Measurements from ENCODE around the gene C4B.
"Not testable (repeated sequence)": the region's sequence is repeated elsewhere in the genome, so short reads cannot be mapped to it uniquely, and the experiment has no call there.

C4B gene

GRCh38 chr6:32047084-32047478 lies 32.5 kb downstream of the C4B start:
- no peak for DNase-seq
- Mint-ChIP-seq H3K4me1 (peaks cover 5 to 7% of the 10 kb centered on the region in 2 donors), H3K27ac (no peak overlapping the region), H3K9me3 (no peaks in the 10 kb centered on the region), H3K4me3 (no peak overlapping the region), H3K36me3 (no peaks in the 10 kb centered on the region), H3K27me3 (peaks cover 16 to 20% of the 10 kb centered on the region in 2 donors)
- ATAC-seq (replicated peaks): no peak

- peaks cover 5 to 7% of the 10 kb centered on the region in 2 donors for H3K4me1 Mint-ChIP-seq
- DNase-seq (no peak), ATAC-seq (replicated peaks) (no peak)
- no peaks in the 10 kb centered on the region for H3K36me3 Mint-ChIP-seq
- H3K4me3 Mint-ChIP-seq: no peak overlapping the region
- H3K9me3 Mint-ChIP-seq: no peaks in the 10 kb centered on the region
- H3K27me3 Mint-ChIP-seq: peaks cover 16 to 20% of the 10 kb centered on the region in 2 donors
- H3K27ac Mint-ChIP-seq: no peak overlapping the region
Measured at GRCh38 chr6:32047539-32047854, 32.9 kb downstream of the C4B start.

DNA sequence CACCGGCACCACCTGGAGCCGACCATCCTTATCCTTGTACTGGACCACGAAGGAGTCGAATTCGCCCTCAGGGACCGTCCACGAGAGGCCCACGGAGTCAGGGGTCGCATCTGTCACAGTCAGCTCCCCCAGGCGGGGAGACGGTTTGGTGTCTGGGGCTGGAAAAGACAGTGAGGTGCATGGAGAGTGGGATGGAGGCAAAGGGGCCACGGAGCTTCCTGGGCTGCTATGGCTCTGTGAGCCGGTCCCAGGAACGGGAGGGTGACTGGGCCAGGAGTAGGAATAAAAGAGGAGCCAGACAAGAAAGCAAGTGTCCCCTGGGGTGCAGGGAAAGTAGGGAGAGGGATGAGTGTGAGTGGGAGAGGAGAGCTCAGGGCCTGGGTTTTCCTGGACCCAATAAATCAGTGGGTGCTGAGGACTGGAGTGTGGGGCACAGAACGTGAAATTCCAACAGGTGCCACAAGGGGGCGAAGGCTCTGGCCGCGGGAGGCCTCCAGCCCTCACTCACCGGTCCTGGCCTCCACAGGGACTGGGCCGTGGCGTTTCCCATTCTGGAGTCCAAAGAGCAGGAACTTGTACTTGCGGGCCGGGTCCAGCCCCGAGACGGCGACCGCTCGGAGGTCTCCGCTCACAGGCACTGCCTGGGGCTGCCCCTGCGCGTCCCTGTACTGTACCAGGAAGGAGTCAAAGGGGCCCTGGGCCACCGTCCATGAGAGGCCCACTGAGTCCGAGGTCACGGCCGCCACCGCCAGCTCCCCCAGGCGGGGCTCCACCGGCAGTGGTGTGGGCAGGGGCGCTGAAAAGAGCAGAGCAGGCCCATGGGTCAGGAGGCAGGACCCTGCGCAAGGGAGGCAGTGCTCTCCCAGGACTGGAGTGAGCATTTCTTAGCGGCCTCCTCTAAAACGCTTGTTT lies 33.5 kb downstream of the C4B start:
- Mint-ChIP-seq H3K4me1 (peaks cover 5 to 7% of the 10 kb centered on the region in 2 donors), H3K27me3 (peaks cover 16 to 20% of the 10 kb centered on the region in 2 donors), H3K9me3 (no peaks in the 10 kb centered on the region), H3K36me3 (no peaks in the 10 kb centered on the region), H3K4me3 (no peak overlapping the region), H3K27ac (peak overlapping the region; percentile 32)
- DNase-seq (peak; percentile 53), ATAC-seq (replicated peaks) (peak; percentile 88 to 89)

DNA sequence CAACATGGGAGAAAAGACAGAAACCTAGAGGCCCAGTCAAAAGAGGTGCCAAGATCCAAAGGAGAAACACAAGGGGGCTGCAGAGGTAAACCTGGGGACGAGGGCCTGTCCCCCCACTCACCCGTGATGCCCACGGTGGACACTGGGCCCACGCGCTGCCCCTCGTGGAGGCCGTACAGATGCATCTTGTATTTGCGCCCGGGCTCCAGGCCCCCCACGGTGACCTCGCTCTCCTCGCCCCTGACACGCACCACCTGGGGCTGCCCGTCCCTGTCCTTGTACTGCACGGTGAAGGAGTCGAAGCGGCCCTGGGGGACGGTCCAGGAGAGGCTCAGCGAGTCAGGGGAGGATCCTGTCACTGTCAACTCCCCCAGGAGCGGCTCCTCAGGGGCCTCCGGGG lies 34.6 kb downstream of the C4B start:
- not testable (repeated sequence) for DNase-seq; H3K4me1 Mint-ChIP-seq; ATAC-seq (replicated peaks); H3K27ac Mint-ChIP-seq; H3K4me3 Mint-ChIP-seq; H3K36me3 Mint-ChIP-seq; H3K9me3 Mint-ChIP-seq
- H3K27me3 Mint-ChIP-seq: peaks cover 22 to 24% of the 10 kb centered on the region in 2 donors

GRCh38 chr6:32049736-32050135 lies 35.1 kb downstream of the C4B start:
- DNase-seq; H3K4me3 Mint-ChIP-seq; H3K36me3 Mint-ChIP-seq; ATAC-seq (replicated peaks); H3K27ac Mint-ChIP-seq; H3K9me3 Mint-ChIP-seq: not testable (repeated sequence)
- H3K4me1 Mint-ChIP-seq: peaks cover 7 to 11% of the 10 kb centered on the region in 2 donors
- peaks cover 28 to 29% of the 10 kb centered on the region in 2 donors for H3K27me3 Mint-ChIP-seq

DNA sequence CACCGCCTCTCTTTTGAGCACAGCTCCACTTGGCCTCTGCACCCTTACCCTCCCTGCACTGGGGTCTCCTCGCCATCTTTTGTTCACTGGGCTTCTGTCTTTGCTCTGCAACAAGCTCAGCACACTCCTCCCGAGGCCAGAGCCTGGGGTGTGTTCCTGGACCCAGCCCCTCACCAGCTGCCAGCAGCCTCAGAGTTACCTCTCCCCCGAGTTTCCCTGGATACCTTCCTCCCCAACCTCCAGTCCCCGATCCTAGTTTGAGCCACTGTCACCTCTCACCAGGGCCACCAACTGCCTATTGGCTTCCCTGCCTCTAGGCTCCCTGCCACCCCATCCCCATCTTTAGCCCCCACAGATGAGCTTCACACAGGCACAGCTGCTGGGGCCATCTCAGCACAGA lies 36.0 kb downstream of the C4B start:
- no peaks in the 10 kb centered on the region for H3K36me3 Mint-ChIP-seq
- no peak overlapping the region for H3K27ac Mint-ChIP-seq
- H3K4me3 Mint-ChIP-seq: no peak overlapping the region
- peaks cover 28 to 33% of the 10 kb centered on the region in 2 donors for H3K27me3 Mint-ChIP-seq
- H3K9me3 Mint-ChIP-seq: no peaks in the 10 kb centered on the region
- DNase-seq (no peak), ATAC-seq (replicated peaks) (no peak)
- H3K4me1 Mint-ChIP-seq: peaks cover 7 to 11% of the 10 kb centered on the region in 2 donors

DNA sequence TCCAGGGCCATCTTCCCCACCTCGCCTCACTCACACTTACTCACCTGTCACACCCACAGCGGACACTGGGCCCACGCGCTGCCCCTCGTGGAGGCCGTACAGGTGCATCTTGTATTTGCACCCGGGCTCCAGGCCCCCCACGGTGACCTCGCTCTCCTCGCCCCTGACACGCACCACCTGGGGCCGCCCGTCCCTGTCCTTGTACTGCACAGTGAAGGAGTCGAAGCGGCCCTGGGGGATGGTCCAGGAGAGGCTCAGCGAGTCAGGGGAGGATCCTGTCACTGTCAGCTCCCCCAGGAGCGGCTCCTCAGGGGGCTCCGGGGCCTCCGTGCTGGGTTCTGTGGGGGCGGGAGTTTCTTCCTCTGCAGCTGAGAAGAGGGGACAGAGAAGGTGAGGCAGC lies 38.0 kb downstream of the C4B start:
- Mint-ChIP-seq H3K4me1 (peaks cover 7 to 11% of the 10 kb centered on the region in 2 donors), H3K27me3 (peaks cover 37 to 43% of the 10 kb centered on the region in 2 donors)
- H3K4me3 Mint-ChIP-seq; H3K36me3 Mint-ChIP-seq; DNase-seq; ATAC-seq (replicated peaks); H3K9me3 Mint-ChIP-seq; H3K27ac Mint-ChIP-seq: not testable (repeated sequence)

GRCh38 chr6:32053314-32053713 lies 38.7 kb downstream of the C4B start:
- not testable (repeated sequence) for H3K27ac Mint-ChIP-seq; H3K4me1 Mint-ChIP-seq; DNase-seq; H3K9me3 Mint-ChIP-seq; ATAC-seq (replicated peaks); H3K4me3 Mint-ChIP-seq; H3K36me3 Mint-ChIP-seq
- peaks cover 34 to 42% of the 10 kb centered on the region in 2 donors for H3K27me3 Mint-ChIP-seq

DNA sequence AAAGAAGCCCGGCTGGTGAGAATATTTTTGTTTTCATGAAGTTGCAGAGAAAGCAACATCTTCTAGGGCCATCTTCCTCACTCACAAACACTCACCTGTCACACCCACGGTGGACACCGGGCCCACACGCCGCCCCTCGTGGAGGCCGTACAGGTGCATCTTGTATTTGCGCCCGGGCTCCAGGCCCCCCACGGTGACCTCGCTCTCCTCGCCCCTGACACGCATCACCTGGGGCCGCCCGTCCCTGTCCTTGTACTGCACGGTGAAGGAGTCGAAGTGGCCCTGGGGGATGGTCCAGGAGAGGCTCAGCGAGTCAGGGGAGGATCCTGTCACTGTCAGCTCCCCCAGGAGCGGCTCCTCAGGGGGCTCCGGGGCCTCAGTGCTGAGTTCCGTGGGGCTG lies 41.2 kb downstream of the C4B start:
- not testable (repeated sequence) for H3K9me3 Mint-ChIP-seq, H3K27ac Mint-ChIP-seq

DNA sequence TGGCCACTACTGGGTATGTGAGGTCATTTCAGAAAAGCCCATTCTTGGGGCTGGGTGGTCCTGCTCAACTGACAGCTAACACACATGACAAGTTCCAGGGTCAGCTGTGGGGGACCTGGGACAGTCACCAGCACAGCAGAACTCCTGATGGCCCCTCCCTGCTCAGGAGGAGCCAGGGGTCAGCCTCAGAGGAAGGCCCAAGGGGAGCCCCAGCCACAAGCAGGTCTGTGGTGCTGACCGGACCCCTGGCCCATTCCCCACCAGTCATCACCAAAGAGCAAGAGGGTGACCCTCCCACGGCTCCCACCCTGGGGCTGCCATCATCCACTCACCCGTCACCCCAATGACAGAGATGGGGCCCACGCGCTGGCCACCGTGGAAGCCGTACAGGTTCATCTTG lies 41.7 kb downstream of the C4B start:
- no peak overlapping the region for H3K4me3 Mint-ChIP-seq
- no peak for ATAC-seq (replicated peaks)

More for the DNA sequence above, 41.2 kb downstream of the C4B start:
- not testable (repeated sequence) for DNase-seq; ATAC-seq (replicated peaks); H3K36me3 Mint-ChIP-seq; H3K4me1 Mint-ChIP-seq; H3K4me3 Mint-ChIP-seq
- H3K27me3 Mint-ChIP-seq: peaks cover 28 to 34% of the 10 kb centered on the region in 2 donors

GRCh38 chr6:32057966-32058365 lies 43.4 kb downstream of the C4B start:
- H3K36me3 Mint-ChIP-seq: no peaks in the 10 kb centered on the region
- no peak for ATAC-seq (replicated peaks)
- H3K27ac Mint-ChIP-seq: no peak overlapping the region
- no peaks in the 10 kb centered on the region for H3K9me3 Mint-ChIP-seq
- H3K27me3 Mint-ChIP-seq: peaks cover 26 to 28% of the 10 kb centered on the region in 2 donors
- H3K4me3 Mint-ChIP-seq: no peak overlapping the region
- peaks cover 0 to 5% of the 10 kb centered on the region in 2 donors for H3K4me1 Mint-ChIP-seq
- DNase-seq: no peak

More for the DNA sequence above, 41.7 kb downstream of the C4B start:
- no peak overlapping the region for H3K27ac Mint-ChIP-seq
- peaks cover 0 to 5% of the 10 kb centered on the region in 2 donors for H3K4me1 Mint-ChIP-seq
- no peaks in the 10 kb centered on the region for H3K36me3 Mint-ChIP-seq
- H3K27me3 Mint-ChIP-seq: peaks cover 28 to 30% of the 10 kb centered on the region in 2 donors
- DNase-seq: no peak
- no peaks in the 10 kb centered on the region for H3K9me3 Mint-ChIP-seq

DNA sequence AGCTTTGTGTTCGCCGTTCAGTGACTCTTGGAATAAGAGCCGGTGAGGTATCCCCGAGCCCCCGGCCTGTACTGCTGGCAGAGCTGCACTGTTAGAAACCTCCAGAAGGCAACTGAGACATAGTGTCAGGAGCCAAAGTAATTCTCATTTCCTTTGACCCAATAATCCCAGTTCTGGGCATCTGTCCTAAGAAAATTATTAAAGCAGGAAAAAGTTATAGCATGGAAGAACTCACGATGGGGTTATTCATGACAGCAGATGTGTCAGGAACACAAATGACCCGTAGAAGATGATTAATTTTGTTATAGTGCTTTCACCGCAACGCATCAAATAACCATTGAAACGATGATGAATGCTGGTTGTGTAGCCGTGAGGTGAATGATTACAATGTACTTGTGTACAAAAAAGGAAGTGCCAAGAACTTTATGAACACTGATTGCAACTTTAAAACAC lies 43.9 kb downstream of the C4B start:
- Mint-ChIP-seq H3K9me3 (no peaks in the 10 kb centered on the region), H3K27me3 (peaks cover 26 to 28% of the 10 kb centered on the region in 2 donors), H3K4me1 (peaks cover 0 to 5% of the 10 kb centered on the region in 2 donors), H3K27ac (no peak overlapping the region), H3K4me3 (no peak overlapping the region), H3K36me3 (no peaks in the 10 kb centered on the region)
- no peak for DNase-seq
- ATAC-seq (replicated peaks): no peak

DNA sequence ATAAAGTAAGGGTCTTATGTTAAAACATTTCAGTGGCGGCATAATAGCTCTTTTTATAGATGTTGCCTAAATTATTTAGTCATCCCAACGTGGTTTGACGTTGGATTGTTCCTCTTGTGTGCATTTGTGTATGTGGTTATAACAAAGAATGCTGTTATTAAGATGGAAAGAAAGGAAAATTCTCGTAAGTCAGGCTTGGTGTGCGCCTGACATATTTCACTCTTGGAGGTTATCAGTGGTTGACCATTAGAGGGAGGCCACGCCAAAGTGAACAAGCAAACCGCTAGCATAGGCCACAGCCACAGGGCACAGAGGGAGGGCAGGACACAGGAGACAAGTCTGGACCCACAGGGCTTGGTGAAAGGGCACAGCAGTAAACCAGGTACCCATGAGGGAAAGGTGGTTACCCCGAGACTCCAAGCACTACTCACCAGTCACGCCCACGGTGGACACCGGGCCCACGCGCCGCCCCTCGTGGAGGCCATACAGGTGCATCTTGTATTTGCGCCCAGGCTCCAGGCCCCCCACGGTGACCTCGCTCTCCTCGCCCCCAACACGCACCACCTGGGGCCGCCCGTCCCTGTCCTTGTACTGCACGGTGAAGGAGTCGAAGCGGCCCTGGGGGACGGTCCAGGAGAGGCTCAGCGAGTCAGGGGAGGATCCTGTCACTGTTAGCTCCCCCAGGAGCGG lies 46.5 kb downstream of the C4B start:
- Mint-ChIP-seq H3K27ac (no peak overlapping the region), H3K9me3 (no peaks in the 10 kb centered on the region)

GRCh38 chr6:32064706-32065105 lies 50.1 kb downstream of the C4B start:
- Mint-ChIP-seq H3K27ac (no peak overlapping the region), H3K4me1 (no peaks in the 10 kb centered on the region), H3K4me3 (no peak overlapping the region), H3K9me3 (no peaks in the 10 kb centered on the region), H3K27me3 (peaks cover 7 to 10% of the 10 kb centered on the region in 2 donors), H3K36me3 (no peaks in the 10 kb centered on the region)
- no peak for DNase-seq
- no peak for ATAC-seq (replicated peaks)

More for the DNA sequence above, 46.5 kb downstream of the C4B start:
- Mint-ChIP-seq H3K4me1 (no peaks in the 10 kb centered on the region), H3K4me3 (no peak overlapping the region), H3K27me3 (peaks cover 11 to 16% of the 10 kb centered on the region in 2 donors), H3K36me3 (no peaks in the 10 kb centered on the region)
- ATAC-seq (replicated peaks) (no peak), DNase-seq (no peak)
